ENCODE data around the gene PARD6G.
"Not testable (repeated sequence)": the region's sequence is repeated elsewhere in the genome, so short reads cannot be mapped to it uniquely, and the experiment has no call there.

Gene PARD6G

DNA sequence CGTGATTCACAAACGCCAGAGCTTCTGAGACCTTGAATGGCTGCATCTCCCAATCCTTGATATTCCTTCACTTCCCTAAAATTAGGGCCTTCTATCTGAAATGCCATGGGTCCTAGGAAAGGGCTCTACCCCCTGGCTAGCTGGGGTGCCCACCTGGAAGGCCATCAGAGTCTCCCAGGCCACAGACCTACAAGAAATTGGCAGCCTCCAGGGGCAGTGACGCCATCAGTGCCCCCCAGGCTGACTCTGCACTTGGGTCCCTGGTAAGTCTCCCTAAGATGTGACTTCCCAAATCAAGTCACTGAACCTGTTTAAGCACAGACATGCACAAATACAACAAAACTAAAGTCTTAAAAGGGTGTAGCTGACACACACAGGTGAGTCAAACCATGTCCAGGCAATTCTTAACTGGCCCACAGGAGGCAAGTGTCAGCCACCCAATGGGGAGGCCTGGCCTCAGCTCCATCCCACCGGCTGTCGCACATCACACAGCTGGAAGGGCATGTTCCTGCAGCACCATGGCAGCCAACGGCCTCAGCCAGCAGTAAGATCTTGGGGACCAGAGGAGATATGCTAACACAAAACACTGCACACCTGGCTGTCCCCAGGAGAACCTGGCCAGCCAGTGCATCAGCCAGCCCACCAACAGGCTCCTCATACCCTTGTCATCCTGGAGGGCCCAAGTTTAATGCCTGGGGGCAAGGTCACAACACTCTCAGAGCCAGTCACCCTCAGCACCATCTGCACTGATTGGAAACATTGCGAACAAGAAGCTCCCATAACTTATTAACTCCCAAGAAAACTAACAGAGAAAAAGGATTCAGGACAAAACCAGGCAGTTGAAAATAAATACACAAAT is 5.2 kb downstream of the PARD6G start:
- DNase-seq: no peak

DNA sequence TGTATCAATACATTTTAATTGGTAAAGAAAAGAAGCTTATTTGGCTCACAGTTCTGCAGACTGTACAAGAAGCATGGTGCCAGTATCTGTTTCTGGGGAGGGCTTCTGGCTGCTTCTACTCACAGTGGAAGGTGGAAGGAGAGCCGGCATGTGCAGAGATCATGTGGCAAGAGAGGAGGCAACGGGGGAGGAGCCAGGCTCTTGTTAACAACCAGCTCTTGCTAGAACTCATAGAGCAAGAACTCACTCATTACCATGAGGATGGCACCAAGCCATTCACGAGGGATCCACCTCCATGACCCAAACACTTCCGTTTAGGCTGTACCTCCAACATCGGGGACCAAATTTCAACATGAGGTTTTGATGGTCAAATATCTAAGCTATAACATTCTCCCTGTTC is 7.5 kb downstream of the PARD6G start:
- no peak for DNase-seq

DNA sequence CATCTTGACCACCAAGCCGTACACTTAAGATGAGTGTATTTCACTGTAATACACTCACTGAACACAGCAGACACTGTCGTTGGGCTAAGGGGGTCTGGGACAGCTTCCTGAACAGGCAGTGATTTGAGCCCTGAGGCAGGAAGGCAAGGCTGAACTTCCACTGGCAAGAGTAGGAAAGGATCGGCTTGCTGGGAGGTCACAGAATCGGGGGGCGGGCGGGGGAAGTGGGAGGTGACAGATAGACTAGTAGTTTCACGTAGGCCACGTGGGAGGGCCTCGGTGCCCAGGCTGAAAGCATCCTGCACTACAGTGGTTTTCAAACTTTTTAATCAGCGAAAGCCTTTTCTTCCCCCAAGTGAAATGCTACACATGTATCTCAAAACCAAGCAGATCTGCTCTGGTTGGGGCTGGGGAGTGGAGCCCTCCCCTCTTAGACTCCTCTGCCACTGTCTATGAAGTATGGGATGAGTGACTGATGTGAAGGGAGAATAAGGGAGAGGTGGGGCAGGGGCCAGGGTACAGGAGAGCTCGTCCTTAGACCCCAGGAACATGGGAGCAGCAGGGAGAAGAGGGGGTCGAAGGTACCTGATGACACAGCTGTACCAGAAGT is 8.6 kb downstream of the PARD6G start:
- no peak for DNase-seq

DNA sequence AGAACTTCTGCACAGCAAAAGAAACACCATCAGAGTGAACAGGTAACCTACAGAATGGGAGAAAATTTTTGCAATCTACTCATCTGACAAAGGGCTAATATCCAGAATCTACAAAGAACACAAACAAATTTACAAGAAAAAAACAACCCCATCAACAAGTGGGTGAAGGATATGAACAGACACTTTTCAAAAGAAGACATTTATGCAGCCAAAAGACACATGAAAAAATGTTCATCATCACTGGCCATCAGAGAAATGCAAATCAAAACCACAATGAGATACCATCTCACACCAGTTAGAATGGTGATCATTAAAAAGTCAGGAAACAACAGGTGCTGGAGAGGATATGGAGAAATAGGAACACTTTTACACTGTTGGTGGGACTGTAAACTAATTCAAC is 9.8 kb downstream of the PARD6G start:
- DNase-seq: not testable (repeated sequence)

DNA sequence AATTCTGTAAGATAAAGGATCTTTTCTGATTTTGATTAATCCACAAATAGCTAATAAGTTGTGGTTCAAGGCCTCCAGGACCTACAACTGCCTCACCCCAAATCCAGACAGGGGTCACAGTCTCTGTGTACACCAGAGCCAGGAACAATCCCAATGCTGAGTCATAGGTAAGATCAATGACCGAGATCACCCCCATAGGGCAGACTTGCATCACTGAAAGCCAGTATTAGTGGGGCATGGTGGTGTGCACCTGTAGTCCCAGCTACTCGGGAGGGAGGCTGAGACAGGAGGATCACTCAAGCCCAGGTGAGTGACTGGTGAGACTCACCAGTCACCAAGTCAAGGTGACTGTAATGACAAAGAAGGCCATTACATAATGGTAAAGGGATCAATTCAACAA is 12.9 kb downstream of the PARD6G start:
- no peak for DNase-seq

DNA sequence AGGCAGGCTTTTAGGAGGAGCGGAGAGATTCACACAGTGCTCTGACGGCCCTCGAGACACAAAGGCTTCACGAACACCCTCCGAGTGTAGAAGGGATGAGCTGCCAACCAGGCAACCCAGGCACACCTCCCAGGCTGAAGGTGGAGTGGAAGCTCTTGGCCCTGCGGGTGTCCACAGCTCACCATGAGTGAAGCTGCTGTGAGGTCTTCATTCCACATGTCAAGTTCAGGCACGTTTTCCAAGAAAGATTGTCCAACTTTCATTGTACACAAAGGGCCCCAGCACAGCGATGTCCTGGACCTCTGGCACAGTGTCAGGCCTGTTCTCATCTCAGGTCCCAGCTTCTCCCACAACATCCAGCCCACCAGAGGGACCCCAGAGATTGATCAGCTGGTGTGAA is 13.4 kb downstream of the PARD6G start:
- DNase-seq: no peak

DNA sequence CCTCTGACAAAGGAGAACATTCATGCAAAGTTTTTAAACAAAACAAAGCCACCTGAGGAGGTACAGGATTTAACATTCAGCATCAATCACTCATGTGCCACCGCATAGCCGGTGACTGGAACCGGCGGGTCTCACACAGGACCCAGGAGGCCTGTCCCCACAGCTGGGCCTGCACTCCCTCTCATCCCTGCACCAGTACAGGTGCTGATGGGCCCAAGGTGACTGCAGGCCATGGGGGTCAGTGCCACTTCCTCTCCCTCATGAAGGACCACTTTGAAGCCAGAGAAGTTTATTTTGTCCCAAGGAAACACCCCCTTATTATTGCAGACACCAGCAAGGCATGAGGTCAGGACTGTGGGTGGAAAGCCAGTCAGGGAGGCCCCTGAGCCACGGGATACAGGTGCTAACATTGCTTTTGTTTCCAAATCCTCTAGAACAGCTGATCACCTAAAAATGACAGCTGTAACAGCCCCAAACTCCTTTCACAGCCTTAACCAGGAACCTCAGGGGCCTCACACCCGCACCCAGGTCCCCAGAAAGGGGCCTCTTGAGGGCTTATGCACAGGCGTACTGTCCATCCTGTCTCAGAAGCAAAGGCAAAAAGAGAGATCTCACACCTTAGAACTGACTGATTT is 14.0 kb downstream of the PARD6G start:
- DNase-seq: no peak

DNA sequence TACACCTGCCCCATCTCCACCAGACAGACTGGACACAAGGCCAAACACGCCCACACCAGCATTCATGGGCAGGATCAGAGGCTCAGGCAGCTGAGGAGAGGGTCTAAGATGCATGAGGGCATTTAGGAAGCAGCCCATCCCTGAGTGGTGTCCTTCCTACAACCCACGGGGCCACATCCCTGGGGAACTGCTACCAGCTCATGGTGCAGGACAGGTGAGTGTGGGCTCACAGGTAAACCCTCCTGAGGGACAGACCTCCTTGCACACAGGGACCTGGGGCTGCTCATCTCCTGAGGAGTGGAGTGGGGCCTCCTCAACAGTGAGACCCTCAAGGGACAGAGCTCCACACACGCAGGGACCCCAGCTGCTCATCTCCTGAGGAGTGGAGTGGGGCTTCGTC is 14.6 kb downstream of the PARD6G start:
- no peak for DNase-seq

DNA sequence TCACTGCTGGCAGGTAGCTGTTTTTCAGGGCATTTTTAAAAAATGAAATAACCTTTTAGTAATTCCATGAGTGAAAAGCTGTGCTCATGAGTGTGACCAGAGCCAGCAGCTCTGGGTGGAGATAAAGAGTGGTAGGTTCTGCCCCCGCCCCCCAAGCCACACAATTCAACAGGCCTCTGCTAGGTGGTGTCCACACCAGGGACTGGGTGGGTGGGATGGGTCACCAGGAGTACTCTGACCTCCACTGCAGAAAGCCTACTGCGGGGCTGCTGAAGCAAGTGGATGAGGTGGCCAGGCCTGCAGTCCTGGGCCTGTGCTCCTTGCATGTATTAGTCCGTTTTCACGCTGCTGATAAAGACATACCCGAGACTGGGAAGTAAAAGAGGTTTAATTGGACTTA is 15.3 kb downstream of the PARD6G start:
- DNase-seq: no peak

DNA sequence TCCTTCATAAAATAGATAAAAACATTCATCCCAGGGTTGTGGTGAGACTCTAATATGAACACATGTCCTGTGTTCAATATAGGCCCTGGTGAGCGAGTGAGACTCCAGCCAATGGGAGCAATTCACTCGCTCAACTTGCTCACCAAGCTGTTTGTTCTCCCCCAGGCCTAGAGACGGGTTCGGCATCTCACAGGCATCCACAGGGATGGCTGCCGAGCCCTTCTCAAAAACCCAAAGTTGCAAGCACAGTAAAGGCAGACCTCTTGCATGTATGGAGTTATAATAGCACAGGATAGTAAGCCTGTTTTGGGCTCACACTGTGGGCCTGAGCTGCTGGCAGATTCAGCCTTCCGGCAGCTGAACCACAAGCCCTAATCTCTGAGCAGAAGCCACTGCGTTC is 15.7 kb downstream of the PARD6G start:
- DNase-seq: no peak

DNA sequence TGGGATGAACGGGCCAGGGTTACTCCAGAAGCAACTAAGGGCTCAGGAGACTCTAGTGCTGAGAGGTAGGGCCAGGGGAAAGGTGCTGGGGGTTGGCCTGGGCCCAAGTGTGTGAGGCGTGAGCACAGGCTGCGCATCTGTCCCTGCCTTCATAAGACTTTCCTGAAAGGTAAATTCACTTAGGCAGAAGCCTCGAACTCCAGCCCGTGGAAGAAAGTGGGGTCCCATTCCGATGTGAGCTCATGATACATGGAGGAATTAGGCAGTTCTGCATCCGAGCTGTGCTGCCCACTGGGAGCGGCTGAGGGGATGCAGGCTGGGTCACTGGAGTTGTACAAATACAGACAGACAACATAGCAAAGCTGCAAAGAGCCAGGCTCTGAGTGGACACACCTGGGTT is 16.2 kb downstream of the PARD6G start:
- DNase-seq: no peak

DNA sequence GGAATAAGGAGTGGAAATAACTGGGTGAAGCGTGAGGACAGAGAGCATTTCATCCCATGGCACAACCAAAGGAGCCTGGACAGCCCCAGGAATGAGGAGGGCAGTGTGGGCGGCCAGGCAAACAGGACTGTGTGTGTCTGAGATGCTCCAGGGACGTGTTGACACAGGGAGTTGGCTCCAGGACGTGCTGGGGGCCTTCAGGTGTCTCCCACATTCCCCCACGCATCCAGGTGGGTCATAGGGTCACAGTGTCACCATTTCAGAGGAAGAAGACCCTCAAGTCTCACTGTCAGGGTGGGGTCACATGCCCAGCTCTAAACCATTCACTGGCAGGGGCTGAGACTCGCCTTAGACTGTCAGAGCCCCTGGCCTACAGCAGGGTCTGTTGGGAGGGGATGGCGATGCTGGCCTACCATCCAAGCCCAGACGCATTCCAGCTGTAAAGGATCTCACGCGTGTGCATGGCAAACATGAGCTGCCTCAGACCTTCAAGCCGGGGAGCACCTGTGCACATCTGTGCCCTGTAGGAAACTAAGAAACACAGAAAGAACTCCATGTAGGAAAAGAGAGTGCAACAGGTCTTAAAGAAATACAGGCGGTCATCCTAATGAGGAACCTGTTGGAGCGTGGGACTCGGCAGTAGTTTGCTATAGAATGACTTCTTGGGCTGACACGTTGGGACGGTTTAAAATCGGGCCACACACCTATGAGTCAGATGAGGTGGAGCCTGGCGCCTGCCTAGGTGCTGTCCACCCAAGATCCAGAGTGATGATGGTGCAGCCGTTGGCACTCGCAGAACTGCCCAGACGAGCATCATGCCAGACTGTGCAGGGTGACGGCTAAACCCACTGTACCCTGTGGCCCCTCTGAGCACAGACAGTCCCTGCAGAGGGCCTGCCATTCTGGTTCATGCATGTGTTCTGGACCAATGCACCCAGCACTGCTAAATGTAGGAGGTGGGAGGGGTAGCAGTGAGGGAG is 17.3 kb downstream of the PARD6G start:
- no peak for DNase-seq

DNA sequence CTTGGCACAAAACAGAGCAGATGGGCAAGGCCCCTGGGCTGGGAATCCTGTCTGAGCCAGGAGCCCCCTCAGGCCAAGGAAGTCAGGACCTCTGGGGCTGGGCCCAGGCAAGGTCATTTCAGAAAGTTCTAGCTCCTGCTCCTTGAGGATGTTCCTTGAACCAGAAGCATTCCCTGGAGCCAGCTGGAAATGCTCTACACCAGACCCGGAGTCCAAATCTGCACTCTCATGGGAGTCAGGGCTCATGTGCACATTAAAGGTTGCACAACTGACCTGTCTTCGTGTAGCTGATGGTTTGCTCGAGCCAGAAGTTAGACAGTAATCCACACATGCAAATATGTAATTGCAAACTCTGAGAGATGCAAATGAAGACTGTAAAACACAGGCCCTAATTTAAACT is 18.0 kb downstream of the PARD6G start:
- no peak for DNase-seq

DNA sequence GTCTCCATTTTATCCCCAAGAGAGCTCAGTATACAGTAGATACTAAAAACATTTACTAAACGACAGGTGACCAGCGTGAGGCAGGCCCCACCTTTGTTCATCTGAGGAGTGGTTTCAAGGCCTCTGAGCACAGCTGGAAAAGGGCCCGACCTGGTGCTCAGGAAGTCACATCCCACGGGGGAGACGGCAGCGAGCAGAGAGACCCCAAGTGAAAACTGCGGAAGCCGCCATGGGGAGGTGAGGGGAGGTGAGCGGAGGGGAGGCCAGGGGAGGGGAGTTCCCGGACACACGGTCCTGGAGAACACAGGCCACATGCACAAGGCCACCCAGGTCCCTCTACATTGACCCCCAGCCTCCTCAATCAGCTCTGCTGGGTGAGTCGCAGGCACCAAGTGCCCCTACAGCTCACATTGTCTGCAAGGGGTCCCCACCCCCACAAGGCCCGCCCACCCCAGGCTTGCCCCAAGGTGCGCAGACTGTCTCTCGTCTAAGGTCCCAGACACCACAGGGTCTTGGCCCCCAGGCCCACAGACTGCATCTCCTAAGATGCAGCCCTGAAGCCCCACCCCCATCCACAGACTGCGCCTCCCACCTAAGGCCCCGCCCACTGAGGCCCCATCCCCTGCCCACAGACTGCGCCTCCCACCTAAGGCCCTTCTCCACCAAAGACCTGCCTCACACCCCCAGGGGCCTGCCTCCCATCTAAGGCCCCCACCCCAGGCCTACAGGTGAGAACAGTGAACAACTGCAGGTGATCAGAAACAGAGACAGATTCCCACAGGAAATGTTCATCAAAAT is 19.1 kb downstream of the PARD6G start:
- no peak for DNase-seq

DNA sequence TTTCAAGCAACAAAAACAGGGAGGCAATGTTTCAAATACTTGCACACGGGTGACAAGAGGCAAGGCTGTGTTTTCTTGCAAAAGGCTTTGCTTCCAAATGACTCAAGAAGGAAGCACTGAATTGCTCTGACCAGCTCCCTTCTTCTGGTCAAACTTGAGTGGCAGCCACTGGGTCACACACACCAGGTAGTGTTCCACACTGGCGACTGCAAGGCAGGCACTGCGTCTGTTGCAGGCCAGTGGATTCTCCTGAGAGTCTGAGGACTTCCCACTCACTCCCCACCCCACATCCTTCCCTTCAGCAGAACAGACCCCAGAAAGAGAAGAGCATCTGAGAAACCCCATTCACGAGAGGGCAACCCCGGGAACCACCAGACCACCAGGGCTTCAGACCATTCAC is 19.8 kb downstream of the PARD6G start:
- no peak for DNase-seq

DNA sequence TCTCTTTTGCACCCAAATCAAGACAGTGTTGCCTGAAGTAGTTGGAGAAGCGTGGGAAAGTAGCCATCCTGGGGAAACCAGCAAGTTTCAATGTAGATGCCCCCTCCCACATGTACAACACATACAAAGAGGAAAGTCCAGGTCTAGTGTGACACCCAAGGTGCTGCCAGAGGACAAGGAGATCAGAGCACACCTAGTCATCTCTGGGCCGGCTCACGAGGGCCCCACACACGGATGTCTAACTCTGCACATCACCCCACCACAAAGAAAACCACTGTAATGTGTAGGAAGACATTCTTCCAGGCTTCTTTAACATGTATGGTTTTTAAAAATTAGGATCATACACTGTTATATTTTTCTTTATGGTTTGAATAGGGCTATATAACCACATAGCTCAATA is 21.6 kb downstream of the PARD6G start:
- DNase-seq: no peak

DNA sequence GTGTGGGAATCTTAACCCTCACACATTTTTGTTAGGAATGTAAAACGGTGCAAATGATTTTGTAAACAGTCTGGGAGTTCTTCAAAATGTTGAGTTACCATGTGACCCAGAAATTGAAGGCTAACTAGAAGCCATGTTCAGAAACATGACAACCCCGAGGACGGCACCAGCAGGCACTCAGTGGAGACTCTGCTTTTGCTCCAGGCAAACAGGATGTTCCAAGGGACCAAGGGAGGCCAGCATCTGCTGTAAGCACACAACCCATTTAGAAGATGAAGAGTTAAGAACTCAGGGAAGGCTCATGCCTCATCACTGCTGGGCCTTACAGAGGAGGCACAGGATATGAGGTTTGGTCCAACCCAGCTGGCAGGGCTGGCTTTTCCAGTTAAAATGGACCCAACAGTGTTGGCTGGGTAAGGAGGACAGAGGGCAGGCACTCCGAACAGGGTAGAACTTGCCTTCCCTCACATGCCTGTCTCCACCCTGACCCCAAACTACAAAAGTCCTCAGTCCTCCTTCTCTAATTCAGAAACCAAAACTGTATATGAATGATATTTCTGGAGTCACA is 23.6 kb downstream of the PARD6G start:
- no peak for DNase-seq

DNA sequence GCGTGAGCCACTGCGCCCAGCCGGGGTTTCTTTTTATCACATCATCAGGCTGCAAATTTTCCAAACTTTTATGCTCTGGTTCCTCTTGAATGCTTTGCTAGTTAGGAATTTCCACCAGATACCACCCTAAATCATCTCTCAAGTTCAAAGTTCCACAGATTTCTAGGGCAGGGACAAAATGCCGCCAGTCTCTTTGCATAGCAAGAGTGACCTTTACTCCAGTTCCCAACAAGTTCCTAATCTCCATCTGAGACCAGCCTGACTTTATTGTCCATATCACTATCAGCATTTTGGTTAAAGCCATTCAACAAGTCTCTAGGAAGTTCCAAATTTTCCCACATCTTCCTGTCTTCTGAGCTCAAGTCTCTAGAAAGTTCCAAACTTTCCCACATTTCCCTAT is 27.8 kb downstream of the PARD6G start:
- not testable (repeated sequence) for DNase-seq

DNA sequence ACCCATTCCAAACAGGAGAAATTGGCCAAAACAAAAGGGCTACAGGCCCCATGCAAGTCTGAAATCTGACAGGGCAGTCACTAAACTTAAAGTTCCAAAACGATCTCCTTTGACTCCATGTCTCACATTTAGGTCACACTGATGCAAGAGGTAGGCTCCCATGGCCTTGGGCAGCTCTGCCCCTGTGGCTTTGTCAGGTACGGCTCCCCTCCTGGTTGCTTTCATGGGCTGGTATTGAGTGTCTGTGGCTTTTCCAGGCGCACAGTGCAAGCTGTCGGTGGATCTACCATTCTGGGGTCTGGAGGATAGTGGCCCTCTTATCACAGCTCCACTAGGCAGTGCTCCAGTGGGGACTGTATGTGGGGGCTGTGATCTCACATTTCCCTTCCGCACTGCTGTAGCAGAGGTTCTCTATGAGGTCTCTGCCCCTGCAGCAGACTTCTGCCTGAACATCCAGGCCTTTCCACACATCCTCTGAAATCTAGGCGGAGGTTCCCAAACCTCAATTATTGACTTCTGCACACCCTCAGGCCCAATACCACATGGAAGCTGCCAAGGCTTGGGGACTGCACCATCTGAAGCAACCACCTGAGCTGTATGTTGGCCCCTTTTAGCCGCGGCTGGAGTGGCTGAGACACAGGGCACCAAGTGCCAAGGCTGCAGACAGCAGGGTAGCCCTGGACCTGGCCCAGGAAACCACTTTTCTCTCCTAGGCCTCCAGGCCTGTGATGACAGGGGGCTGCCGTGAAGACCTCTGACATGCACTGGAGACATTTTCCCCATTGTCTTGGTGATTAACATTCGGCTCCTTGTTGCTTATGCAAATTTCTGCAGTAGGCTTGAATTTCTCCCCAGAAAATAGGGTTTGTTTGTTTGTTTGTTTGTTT is 28.7 kb downstream of the PARD6G start:
- no peak for DNase-seq

DNA sequence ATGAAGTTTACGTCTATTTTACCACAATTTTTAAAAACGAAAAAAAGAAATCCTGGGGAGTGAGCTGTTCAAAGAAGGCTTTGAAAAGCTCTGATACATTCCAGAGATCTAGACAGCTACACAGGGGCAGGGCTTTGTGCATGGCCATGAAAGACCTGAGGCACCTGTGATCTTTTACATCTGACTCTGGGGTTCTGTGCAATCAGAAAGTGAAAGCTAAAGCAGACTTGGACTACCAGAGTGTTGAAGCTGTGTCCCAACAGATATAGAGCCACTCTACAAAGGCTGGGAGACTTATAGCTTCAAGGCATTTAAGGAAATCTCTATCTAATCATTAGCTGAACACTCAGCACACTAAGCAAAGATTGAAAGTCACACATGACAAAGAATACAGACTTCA is 34.1 kb downstream of the PARD6G start:
- no peak for DNase-seq
